IgD-negative memory B cell (primary cell): ENCODE results near the gene CHRM5. TPM values are rescaled to one million over a fixed set of nuclear protein-coding genes. Genes with fewer than 3 reads are reported as not detected.
"Not testable (repeated sequence)": the region's sequence is repeated elsewhere in the genome, so short reads cannot be mapped to it uniquely, and the experiment has no call there.

ENCODE experiments used
- H3K27ac Mint-ChIP-seq, 3 donors: one replicate each; pipeline ENCODE4 v1.8.0; 2020 to 2022; ENCODE audit warnings: mild to moderate bottlenecking in 3 of 3, mixed read lengths in 3 of 3, moderate library complexity in 1 of 3
- H3K27me3 Mint-ChIP-seq: one replicate; pipeline ENCODE4 v1.8.0; 2021; ENCODE audit warnings: mixed read lengths
- H3K36me3 Mint-ChIP-seq: one replicate; pipeline ENCODE4 v1.8.0; 2020; ENCODE audit warnings: mild to moderate bottlenecking, mixed read lengths
- H3K4me1 Mint-ChIP-seq, 3 donors: one replicate each; pipeline ENCODE4 v1.8.0; 2020 to 2022; ENCODE audit warnings: mixed read lengths in 3 of 3, mild to moderate bottlenecking in 1 of 3
- H3K4me3 Mint-ChIP-seq, 4 donors: one replicate each; pipeline ENCODE4 v1.8.0; 2020 to 2022; ENCODE audit warnings: mild to moderate bottlenecking in 4 of 4, mixed read lengths in 4 of 4, moderate library complexity in 3 of 4
- H3K9me3 Mint-ChIP-seq, 3 donors: one replicate each; pipeline ENCODE4 v1.8.0; 2020 to 2021; ENCODE audit warnings: mixed read lengths in 3 of 3, mild to moderate bottlenecking in 1 of 3
- polyA plus RNA-seq: library from polyadenylated mRNA; unstranded; fragments of 300-500 nt; fragmentation: Illumina TruSeq; gene quantifications from one replicate; pipeline ENCODE4 v1.2.3, GENCODE V29; 2021

CHRM5 gene
- polyA plus RNA-seq, 1 donor from 2014 or later, result not detected

GRCh38 chr15:34043391-34043790, 75.1 kb downstream of the CHRM5 start:
- no peaks in the 10 kb centered on the region for H3K27me3 Mint-ChIP-seq
- no peak overlapping the region for H3K27ac Mint-ChIP-seq
- H3K9me3 Mint-ChIP-seq, result no peaks in the 10 kb centered on the region
- no peaks in the 10 kb centered on the region for H3K36me3 Mint-ChIP-seq
- H3K4me1 Mint-ChIP-seq, result peaks cover 6 to 13% (median 8%) of the 10 kb centered on the region in 3 donors
- H3K4me3 Mint-ChIP-seq, result no peak overlapping the region

- Mint-ChIP-seq H3K4me3 (no peak overlapping the region), H3K27ac (no peak overlapping the region), H3K36me3 (no peaks in the 10 kb centered on the region), H3K27me3 (no peaks in the 10 kb centered on the region), H3K9me3 (no peaks in the 10 kb centered on the region), H3K4me1 (peaks cover 6 to 13% (median 8%) of the 10 kb centered on the region in 3 donors)
Measured at GRCh38 chr15:34043813-34044212, 75.5 kb downstream of the CHRM5 start.

DNA sequence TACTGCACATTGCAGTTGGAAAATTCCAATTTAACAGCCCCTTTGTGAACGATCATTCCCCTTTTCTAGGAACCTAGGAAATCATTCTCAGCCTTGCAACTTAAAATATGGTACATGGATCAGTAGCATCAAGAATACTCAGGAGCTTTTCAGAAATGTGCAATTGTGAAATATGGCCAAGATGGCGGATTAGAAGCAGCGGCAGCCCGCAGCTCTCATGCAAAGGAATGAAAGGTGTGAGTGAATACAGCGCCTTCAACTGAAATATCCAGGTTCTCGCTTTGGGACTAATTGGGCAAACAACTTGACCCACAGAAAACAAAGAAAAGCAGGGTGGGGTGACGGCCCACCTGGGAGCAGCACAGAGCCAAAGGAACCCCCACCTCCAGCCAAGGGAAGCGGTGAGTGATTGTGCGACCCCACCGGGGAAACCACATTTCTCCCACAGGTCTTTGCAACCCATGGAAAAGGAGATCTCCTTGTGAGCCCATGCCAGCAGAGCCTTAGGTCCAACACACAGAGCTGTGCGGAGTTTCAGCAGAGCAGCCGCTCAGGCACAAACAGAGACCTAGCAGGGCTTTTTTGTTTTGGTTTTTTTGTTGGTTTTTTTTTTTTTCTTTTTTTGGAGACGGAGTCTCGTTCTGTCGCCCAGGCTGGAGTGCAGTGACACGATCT, 78.3 kb downstream of the CHRM5 start:
- Mint-ChIP-seq H3K4me1 (peaks cover 0 to 3% (median 0%) of the 10 kb centered on the region in 3 donors), H3K27me3 (no peaks in the 10 kb centered on the region), H3K27ac (no peak overlapping the region), H3K9me3 (peaks cover 13 to 21% (median 17%) of the 10 kb centered on the region in 3 donors), H3K4me3 (no peak overlapping the region), H3K36me3 (peaks cover 2% of the 10 kb centered on the region)

DNA sequence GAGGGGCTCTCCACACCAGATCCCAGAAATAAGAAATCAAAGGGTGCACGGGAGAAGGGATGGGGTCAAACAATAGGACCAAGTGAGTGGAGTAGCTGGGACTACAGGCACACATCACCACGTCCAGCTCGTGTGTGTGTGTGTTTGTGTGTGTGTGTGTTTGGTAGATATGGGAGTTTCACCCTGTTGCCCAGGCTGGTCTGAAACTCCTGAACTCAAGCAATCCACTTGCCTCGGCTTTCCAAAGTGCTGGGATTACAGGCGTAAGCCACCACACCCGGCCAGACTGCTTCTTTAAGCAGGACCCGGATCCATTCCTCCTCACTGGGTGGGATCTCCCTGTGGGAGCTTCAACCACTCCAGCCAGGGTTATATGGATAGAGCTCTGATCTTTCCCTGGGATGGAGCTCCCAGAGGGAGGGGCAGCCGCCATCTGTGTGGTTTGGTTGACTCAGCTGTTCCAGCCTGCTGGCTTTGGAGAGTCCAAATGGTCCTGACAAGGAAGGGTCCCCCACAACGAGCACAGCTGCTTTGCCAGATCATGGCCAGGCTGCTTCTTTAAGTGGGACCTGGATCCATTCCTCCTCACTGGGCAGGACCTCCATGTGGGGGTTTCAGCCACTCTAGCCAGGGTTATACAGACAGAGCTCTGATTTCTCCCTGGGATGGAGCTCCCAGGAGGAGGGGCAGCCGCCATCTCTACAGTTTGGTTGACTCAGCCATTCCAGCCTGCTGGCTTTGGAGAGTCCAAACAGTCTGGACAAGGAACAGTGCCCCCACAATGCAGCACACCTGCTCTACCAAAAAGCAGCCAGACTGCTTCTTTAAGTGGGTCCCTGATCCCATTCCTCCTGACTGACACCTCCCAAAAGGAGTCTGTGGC, 79.8 kb downstream of the CHRM5 start:
- H3K27ac Mint-ChIP-seq, result no peak overlapping the region
- H3K27me3 Mint-ChIP-seq, result no peaks in the 10 kb centered on the region
- no peak overlapping the region for H3K4me3 Mint-ChIP-seq
- H3K36me3 Mint-ChIP-seq, result peaks cover 2% of the 10 kb centered on the region
- H3K4me1 Mint-ChIP-seq, result peaks cover 0 to 3% (median 0%) of the 10 kb centered on the region in 3 donors
- peaks cover 13 to 23% (median 21%) of the 10 kb centered on the region in 3 donors for H3K9me3 Mint-ChIP-seq

GRCh38 chr15:34049112-34049511, 80.8 kb downstream of the CHRM5 start:
- no peak overlapping the region for H3K4me3 Mint-ChIP-seq
- peaks cover 0 to under 1% (median 0%) of the 10 kb centered on the region in 3 donors for H3K4me1 Mint-ChIP-seq
- H3K36me3 Mint-ChIP-seq, result peaks cover 2% of the 10 kb centered on the region
- no peak overlapping the region for H3K27ac Mint-ChIP-seq
- peaks cover 13 to 25% (median 23%) of the 10 kb centered on the region in 3 donors for H3K9me3 Mint-ChIP-seq
- no peaks in the 10 kb centered on the region for H3K27me3 Mint-ChIP-seq

- H3K9me3 Mint-ChIP-seq, result peaks cover 13 to 25% (median 23%) of the 10 kb centered on the region in 3 donors
- not testable (repeated sequence) for H3K4me3 Mint-ChIP-seq
- peak overlapping the region in 1 of 3 donors; percentile 5 for H3K27ac Mint-ChIP-seq
Measured at GRCh38 chr15:34050385-34050784, 82.1 kb downstream of the CHRM5 start.

DNA sequence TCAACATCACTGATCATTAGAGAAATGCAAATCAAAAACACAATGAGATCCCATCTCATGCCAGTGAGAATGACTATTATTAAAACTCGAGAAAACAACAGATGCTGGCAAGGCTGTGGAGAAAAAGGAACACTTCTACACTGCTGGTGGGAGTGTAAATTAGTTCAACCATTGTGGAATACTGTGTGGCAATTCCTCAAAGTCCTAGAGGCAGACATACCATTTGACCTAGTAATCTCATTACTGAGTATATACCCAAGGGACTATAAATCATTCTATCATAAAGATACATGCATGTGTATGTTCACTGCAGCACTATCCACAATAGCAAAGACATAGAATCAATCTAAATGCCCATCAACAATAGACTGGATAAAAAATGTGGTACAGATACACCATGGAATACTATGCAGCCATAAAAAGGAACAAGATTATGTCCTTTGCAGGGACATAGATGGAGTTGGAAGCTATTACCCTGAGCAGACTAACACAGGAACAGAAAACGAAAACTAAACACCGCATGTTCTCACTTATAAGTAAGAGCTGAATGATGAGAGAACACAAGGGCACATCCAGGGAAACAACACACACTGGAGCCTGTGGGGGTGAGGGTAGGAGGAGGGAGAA, 85.9 kb downstream of the CHRM5 start:
- H3K4me1 Mint-ChIP-seq, result peaks cover 0 to 1% (median 0%) of the 10 kb centered on the region in 3 donors
- no peaks in the 10 kb centered on the region for H3K27me3 Mint-ChIP-seq
- H3K27ac Mint-ChIP-seq, result no peak overlapping the region
- H3K4me3 Mint-ChIP-seq, result no peak overlapping the region
- peaks cover 12 to 25% (median 21%) of the 10 kb centered on the region in 3 donors for H3K9me3 Mint-ChIP-seq
- peaks cover 3% of the 10 kb centered on the region for H3K36me3 Mint-ChIP-seq

More at GRCh38 chr15:34050385-34050784, 82.1 kb downstream of the CHRM5 start:
- not testable (repeated sequence) for H3K36me3 Mint-ChIP-seq, H3K4me1 Mint-ChIP-seq, H3K27me3 Mint-ChIP-seq

GRCh38 chr15:34055868-34056595, 87.7 kb downstream of the CHRM5 start:
- Mint-ChIP-seq H3K27ac (no peak overlapping the region), H3K4me1 (peaks cover 0 to 1% (median 0%) of the 10 kb centered on the region in 3 donors), H3K4me3 (no peak overlapping the region), H3K36me3 (peaks cover 1% of the 10 kb centered on the region), H3K27me3 (no peaks in the 10 kb centered on the region), H3K9me3 (peaks cover 2 to 14% (median 7%) of the 10 kb centered on the region in 3 donors)

- Mint-ChIP-seq H3K27me3 (no peaks in the 10 kb centered on the region), H3K9me3 (peaks cover 0 to 6% (median 0%) of the 10 kb centered on the region in 3 donors), H3K4me3 (no peak overlapping the region), H3K36me3 (peaks cover 1% of the 10 kb centered on the region), H3K27ac (no peak overlapping the region), H3K4me1 (peaks cover 0 to 3% (median 1%) of the 10 kb centered on the region in 3 donors)
Measured at GRCh38 chr15:34056911-34057310, 88.6 kb downstream of the CHRM5 start.

DNA sequence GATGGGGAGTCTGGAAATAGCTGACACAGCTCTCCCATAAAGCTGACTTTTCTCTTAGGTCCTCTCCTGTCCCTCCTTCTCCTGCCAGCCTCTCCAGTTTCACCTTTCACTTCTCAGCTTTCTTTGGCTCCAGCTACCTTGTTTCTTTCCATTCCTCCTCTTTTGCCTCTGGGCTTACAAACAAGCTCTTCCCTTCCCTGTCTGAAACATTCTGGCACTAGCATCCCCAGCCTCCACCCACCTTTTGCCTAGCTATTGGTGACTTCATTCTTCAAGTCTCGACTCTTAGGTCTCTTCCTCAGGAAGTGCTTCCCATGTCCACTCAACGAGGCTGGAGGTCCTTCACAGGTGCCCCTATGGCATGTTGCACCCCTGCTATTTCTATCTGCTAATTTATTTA, 91.2 kb downstream of the CHRM5 start:
- H3K4me3 Mint-ChIP-seq, result no peak overlapping the region
- H3K36me3 Mint-ChIP-seq, result peaks cover 1% of the 10 kb centered on the region
- peak overlapping the region in 1 of 3 donors; percentile 1 for H3K27ac Mint-ChIP-seq
- H3K27me3 Mint-ChIP-seq, result no peaks in the 10 kb centered on the region
- peaks cover 0 to 4% (median 4%) of the 10 kb centered on the region in 3 donors for H3K4me1 Mint-ChIP-seq
- H3K9me3 Mint-ChIP-seq, result no peaks in the 10 kb centered on the region

DNA sequence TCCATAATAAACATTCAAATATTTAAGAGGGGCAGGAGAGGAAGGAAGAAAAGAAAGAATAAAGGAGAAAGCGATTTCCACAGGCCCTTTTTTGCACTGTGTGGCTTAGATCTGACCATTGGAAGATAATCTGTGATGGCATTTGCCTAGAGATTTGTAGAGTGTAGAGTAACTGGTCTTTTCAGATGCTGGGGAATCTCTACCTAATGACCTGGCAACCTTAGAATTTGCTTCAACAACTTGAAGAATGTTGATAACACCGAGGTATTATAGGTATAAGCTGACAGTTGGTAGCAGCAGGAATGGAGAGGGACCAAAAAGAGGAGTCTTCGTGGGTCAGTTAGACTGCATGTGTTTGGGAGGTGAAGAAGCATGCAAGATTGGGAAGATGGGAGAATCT, 91.6 kb downstream of the CHRM5 start:
- H3K4me3 Mint-ChIP-seq, result no peak overlapping the region
- H3K27me3 Mint-ChIP-seq, result no peaks in the 10 kb centered on the region
- no peaks in the 10 kb centered on the region for H3K9me3 Mint-ChIP-seq
- H3K27ac Mint-ChIP-seq, result no peak overlapping the region
- peaks cover 1% of the 10 kb centered on the region for H3K36me3 Mint-ChIP-seq
- H3K4me1 Mint-ChIP-seq, result peaks cover 0 to 4% (median 4%) of the 10 kb centered on the region in 3 donors

- H3K27ac Mint-ChIP-seq, result no peak overlapping the region
- peaks cover 1% of the 10 kb centered on the region for H3K36me3 Mint-ChIP-seq
- H3K4me3 Mint-ChIP-seq, result no peak overlapping the region
- peaks cover 0 to 4% (median 2%) of the 10 kb centered on the region in 3 donors for H3K4me1 Mint-ChIP-seq
- H3K27me3 Mint-ChIP-seq, result no peaks in the 10 kb centered on the region
- H3K9me3 Mint-ChIP-seq, result no peaks in the 10 kb centered on the region
Measured at GRCh38 chr15:34064438-34064837, 96.1 kb downstream of the CHRM5 start.

DNA sequence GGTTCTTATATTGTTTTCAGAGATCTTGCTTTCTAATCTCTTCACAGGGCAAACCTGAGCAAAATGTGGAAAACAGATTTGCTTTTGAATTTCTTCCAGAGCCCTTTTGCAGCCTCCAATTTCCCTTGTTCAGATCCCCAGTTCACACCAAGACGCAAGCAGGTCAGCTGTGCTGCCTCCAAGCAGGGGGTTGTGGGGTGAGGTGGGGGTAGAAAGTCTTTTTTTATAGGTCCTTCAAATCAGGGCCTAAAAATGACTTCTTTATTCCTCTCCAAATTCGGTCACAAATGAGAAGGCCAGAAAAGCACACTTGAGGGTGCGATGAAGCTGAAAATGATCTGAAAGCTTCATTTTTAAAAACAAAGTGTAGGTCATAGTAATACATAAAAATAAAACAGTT, 97.0 kb downstream of the CHRM5 start:
- peaks cover 0 to 4% (median 2%) of the 10 kb centered on the region in 3 donors for H3K4me1 Mint-ChIP-seq
- H3K27me3 Mint-ChIP-seq, result no peaks in the 10 kb centered on the region
- H3K36me3 Mint-ChIP-seq, result peaks cover 1% of the 10 kb centered on the region
- H3K9me3 Mint-ChIP-seq, result no peaks in the 10 kb centered on the region
- H3K4me3 Mint-ChIP-seq, result no peak overlapping the region
- H3K27ac Mint-ChIP-seq, result no peak overlapping the region

DNA sequence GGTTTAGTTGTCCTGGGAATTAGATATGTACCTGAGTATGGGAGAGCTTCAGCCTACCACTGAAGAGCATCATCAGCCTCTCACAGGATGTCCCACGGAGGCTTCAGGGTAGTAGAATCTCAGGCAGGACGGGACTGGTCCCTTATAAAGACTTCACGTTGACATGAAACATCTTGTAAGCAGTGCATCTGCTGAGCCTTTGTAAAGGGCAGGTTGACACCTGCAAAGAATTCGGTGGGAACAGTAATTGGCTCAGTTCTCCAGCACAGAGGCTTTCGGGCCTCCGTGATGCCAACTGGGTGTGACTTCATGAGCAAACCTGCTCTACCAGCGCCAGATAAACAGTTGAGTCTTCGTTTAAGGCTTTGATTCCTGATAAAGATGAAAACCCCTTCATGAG, 97.6 kb downstream of the CHRM5 start:
- H3K4me1 Mint-ChIP-seq, result peaks cover 0 to 4% (median 2%) of the 10 kb centered on the region in 3 donors
- H3K27ac Mint-ChIP-seq, result no peak overlapping the region
- peaks cover 1% of the 10 kb centered on the region for H3K36me3 Mint-ChIP-seq
- H3K9me3 Mint-ChIP-seq, result no peaks in the 10 kb centered on the region
- no peaks in the 10 kb centered on the region for H3K27me3 Mint-ChIP-seq
- H3K4me3 Mint-ChIP-seq, result no peak overlapping the region
